Suprapubic skin (tissue), 4 donors: Measurements from ENCODE around the gene PPIL4. TPM values are rescaled to one million over a fixed set of nuclear protein-coding genes. Genes with fewer than 3 reads are reported as not detected.

Experiments
- DNase-seq, 2 donors: peaks; one replicate each; pipeline ENCODE4 v3.0.0-alpha.2; 2019; ENCODE audit warnings: low spot score in 2 of 2
- H3K27ac ChIP-seq: fragments of 200-600 bp; sonication (generic); one replicate; pipeline ENCODE4 v1.5.1; 2019
- H3K27me3 ChIP-seq: fragments of 200-600 bp; sonication (generic); one replicate; pipeline ENCODE4 v1.5.1; 2019
- H3K36me3 ChIP-seq: fragments of 200-600 bp; sonication (generic); one replicate; pipeline ENCODE4 v1.5.1; 2019
- H3K4me1 ChIP-seq: fragments of 200-600 bp; sonication (generic); one replicate; pipeline ENCODE4 v1.5.1; 2019
- H3K4me3 ChIP-seq: fragments of 200-600 bp; sonication (generic); one replicate; pipeline ENCODE4 v1.5.1; 2019; ENCODE audit warnings: mild to moderate bottlenecking
- H3K9me3 ChIP-seq: fragments of 200-600 bp; sonication (generic); one replicate; pipeline ENCODE4 v1.5.1; 2019
- EP300 ChIP-seq: sonication (generic); formaldehyde crosslinking; IDR thresholded peaks from one replicate; pipeline ENCODE4 v1.6.1; 2017; ENCODE audit warnings: antibody characterized with exemption
- POLR2A ChIP-seq, 2 donors: fragments of 450-650 bp; IDR thresholded peaks; one replicate each; pipeline ENCODE4 v1.6.1; 2017; ENCODE audit warnings: antibody characterized with exemption in 2 of 2, mild to moderate bottlenecking in 2 of 2, moderate library complexity in 2 of 2
- POLR2AphosphoS5 ChIP-seq, 3 donors: sonication (generic); formaldehyde crosslinking; IDR thresholded peaks; one replicate each; pipeline ENCODE4 v1.6.1; 2017; ENCODE audit warnings: antibody characterized with exemption in 3 of 3
- WGBS: methylation state at CpG from one replicate; pipeline ENCODE4 v1.1.5; 2018; 5-methylcytosine and 5-hydroxymethylcytosine counted together
- total RNA-seq, 4 donors: library from RNA; depleted of rRNA; stranded (reverse); fragments of >200 nt; gene quantifications; one replicate each; pipeline ENCODE4 v1.1.0, GENCODE V29; 2016
- TF ChIP-seq, protein P1 (sequence below), 2 donors: fragments of 200-600 bp in 1 of 2; fragments of 450-650 bp in 1 of 2; sonication (generic) in 1 of 2; IDR thresholded peaks; one replicate each; pipeline ENCODE4 v1.5.1; 2016 to 2019; ENCODE audit warnings: antibody characterized with exemption in 2 of 2, mild to moderate bottlenecking in 1 of 2, moderate library complexity in 1 of 2

The PPIL4 gene
- total RNA-seq, 4 donors from 2014 or later: 15.6 to 39.9 (median 19.0) TPM

DNA sequence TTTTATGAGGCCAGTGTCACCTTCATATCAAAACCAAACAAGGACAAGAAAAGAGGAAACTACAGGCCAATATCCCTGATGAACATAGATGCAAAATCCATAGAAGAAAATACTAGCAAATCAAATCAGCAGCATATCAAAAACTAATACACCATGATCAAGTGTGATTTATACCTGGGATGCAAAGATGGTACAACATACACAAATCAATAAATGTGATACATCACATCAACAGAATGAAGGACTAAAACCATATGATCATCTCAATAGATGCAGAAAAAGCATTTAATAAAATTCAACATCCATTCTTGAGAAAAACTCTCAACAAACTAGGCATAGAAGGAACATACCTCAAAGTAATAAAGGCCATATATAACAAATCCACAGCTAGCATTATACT lies 12.2 kb upstream of the PPIL4 start:
- Histone ChIP-seq H3K36me3 (no peaks in the 10 kb centered on the region), H3K4me1 (no peaks in the 10 kb centered on the region), H3K27ac (no peak overlapping the region), H3K9me3 (no peaks in the 10 kb centered on the region), H3K27me3 (peaks cover 3% of the 10 kb centered on the region), H3K4me3 (no peak overlapping the region)
- TF ChIP-seq, protein P1, sequence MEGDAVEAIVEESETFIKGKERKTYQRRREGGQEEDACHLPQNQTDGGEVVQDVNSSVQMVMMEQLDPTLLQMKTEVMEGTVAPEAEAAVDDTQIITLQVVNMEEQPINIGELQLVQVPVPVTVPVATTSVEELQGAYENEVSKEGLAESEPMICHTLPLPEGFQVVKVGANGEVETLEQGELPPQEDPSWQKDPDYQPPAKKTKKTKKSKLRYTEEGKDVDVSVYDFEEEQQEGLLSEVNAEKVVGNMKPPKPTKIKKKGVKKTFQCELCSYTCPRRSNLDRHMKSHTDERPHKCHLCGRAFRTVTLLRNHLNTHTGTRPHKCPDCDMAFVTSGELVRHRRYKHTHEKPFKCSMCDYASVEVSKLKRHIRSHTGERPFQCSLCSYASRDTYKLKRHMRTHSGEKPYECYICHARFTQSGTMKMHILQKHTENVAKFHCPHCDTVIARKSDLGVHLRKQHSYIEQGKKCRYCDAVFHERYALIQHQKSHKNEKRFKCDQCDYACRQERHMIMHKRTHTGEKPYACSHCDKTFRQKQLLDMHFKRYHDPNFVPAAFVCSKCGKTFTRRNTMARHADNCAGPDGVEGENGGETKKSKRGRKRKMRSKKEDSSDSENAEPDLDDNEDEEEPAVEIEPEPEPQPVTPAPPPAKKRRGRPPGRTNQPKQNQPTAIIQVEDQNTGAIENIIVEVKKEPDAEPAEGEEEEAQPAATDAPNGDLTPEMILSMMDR (IDR thresholded peaks at IDR 0.05): no peak
- no peak for TF ChIP-seq POLR2A (IDR thresholded peaks at IDR 0.05)
- TF ChIP-seq POLR2AphosphoS5 (IDR thresholded peaks at IDR 0.05): no peak
- no peak for TF ChIP-seq EP300
- no peak for DNase-seq

GRCh38 chr6:149551920-149552319 lies 6.1 kb upstream of the PPIL4 start:
- no peaks in the 10 kb centered on the region for H3K4me1 ChIP-seq
- H3K9me3 ChIP-seq: no peaks in the 10 kb centered on the region
- no peak overlapping the region for H3K27ac ChIP-seq
- DNase-seq: no peak
- TF ChIP-seq EP300 (no peak), POLR2AphosphoS5 (IDR thresholded peaks at IDR 0.05) (no peak), POLR2A (IDR thresholded peaks at IDR 0.05) (no peak)
- TF ChIP-seq, protein P1 (IDR thresholded peaks at IDR 0.05): no peak
- peaks cover 6% of the 10 kb centered on the region for H3K27me3 ChIP-seq
- no peak overlapping the region for H3K4me3 ChIP-seq
- no peaks in the 10 kb centered on the region for H3K36me3 ChIP-seq
- WGBS: 61% methylated on average over 5 of the region's 5 CpGs

DNA sequence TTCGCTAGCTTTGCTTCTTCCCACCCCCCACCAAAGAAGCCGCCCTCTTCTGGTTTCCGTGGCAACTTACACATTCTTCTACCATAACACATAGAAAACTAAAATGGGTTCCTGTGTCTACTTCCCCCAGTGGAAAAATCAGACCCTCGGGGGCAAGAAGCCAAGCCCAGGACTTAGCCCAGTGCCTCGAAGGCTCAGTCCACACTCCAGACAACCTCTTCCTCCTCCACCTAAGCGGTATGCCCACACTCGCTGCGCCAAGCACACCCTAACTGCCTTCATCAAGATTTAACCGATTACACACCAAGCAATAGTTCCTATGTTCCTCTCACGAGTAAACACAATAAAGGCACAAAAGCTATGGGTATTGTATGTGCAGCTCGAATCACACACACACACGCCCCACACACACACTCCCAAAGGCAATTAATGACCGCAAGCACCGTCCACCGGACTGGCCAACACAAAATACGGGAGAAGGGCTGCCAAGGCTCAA lies 537 bp downstream of the PPIL4 start:
- WGBS: under 1% methylated on average over 16 of the region's 16 CpGs
- Histone ChIP-seq H3K27me3 (peaks cover 3% of the 10 kb centered on the region), H3K36me3 (peaks cover 6% of the 10 kb centered on the region), H3K9me3 (no peaks in the 10 kb centered on the region), H3K4me3 (peak overlapping the region; percentile 76), H3K27ac (peak overlapping the region; percentile 94), H3K4me1 (peaks cover 21% of the 10 kb centered on the region)
- peak in 1 of 2 donors; percentile 83 for DNase-seq
- no peak for TF ChIP-seq POLR2AphosphoS5 (IDR thresholded peaks at IDR 0.05)
- TF ChIP-seq, protein P1 (IDR thresholded peaks at IDR 0.05): no peak
- no peak for TF ChIP-seq EP300
- TF ChIP-seq POLR2A (IDR thresholded peaks at IDR 0.05): no peak

DNA sequence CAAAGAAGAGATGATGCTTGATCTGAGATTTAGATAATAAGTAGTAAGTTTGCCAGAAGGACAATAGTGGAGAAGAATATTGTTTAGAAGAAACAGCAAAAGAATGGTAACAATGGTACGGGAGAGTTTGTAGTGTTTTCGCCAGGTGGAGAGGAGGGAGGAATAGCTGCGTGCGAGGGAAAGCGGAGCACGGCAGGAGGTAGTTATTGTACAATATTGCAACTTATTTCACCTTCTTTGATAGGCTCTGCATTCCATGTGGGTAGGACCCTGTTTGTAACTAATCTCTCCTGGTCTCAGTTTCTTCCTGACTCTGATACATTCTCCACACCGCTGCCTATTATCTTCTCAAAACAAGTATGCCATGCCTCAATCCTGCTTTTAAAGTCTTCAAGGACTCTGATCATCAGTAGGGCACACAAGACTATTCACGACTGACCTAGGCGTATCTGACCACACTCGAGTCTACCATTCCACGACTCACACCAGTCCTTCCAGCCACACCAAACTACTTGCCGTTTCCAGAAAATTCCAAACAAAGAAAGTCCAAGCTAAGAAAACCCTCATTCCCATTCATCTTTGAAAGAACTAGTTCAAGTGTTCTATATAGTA lies 1.1 kb downstream of the PPIL4 start:
- WGBS: 21% methylated on average over 12 of the region's 12 CpGs
- peak overlapping the region; percentile 94 for H3K27ac ChIP-seq
- no peaks in the 10 kb centered on the region for H3K9me3 ChIP-seq
- peaks cover 12% of the 10 kb centered on the region for H3K36me3 ChIP-seq
- no peak for DNase-seq
- H3K4me1 ChIP-seq: peaks cover 21% of the 10 kb centered on the region
- TF ChIP-seq, protein P1 (IDR thresholded peaks at IDR 0.05): no peak
- TF ChIP-seq EP300: no peak
- TF ChIP-seq POLR2A (IDR thresholded peaks at IDR 0.05): no peak
- no peak for TF ChIP-seq POLR2AphosphoS5 (IDR thresholded peaks at IDR 0.05)
- H3K4me3 ChIP-seq: peak overlapping the region; percentile 76
- peaks cover 3% of the 10 kb centered on the region for H3K27me3 ChIP-seq

DNA sequence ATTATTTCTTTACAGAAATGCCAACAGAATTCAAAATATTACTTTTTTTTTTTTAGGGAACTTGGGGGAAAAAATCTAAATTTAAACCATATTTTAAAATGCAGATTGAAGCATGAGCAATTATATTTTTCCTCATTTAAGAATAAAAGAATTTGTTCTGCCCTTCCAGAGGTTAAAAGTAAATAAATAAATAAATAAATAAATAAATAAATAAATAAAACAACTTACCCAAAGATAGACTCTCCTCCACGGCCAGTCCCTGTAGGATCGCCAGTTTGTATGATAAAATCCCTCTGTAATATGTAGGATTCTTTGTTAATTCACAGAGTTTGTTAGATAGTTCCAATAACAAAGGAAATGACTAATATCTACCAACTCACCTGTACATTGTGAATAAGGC lies 4.7 kb downstream of the PPIL4 start:
- DNase-seq: no peak
- H3K9me3 ChIP-seq: no peaks in the 10 kb centered on the region
- TF ChIP-seq POLR2A (IDR thresholded peaks at IDR 0.05) (no peak), EP300 (no peak), POLR2AphosphoS5 (IDR thresholded peaks at IDR 0.05) (no peak)
- TF ChIP-seq, protein P1 (IDR thresholded peaks at IDR 0.05): no peak
- 87% methylated on average over 2 of the region's 2 CpGs for WGBS
- H3K4me1 ChIP-seq: peaks cover 21% of the 10 kb centered on the region
- H3K4me3 ChIP-seq: no peak overlapping the region
- no peak overlapping the region for H3K27ac ChIP-seq
- H3K27me3 ChIP-seq: no peaks in the 10 kb centered on the region
- H3K36me3 ChIP-seq: peaks cover 48% of the 10 kb centered on the region
